MM.1S (cell line): ENCODE measurements around the gene PPP2R2C.

Source experiments
- DNase-seq: peaks from one replicate; pipeline ENCODE4 v3.0.0-alpha.2; 2015
- H2AFZ ChIP-seq: fragments of 300-600 bp; sonication (generic); 2 replicates; pipeline ENCODE4 v1.6.0; 2016; ENCODE audit warnings: antibody characterized with exemption, low read length
- H3F3A ChIP-seq: fragments of 300-600 bp; sonication (generic); 2 replicates; pipeline ENCODE4 v1.6.1; 2016; ENCODE audit warnings: mild to moderate bottlenecking, antibody characterized with exemption, low read length, moderate library complexity, mixed read lengths; ENCODE audit not compliant: insufficient read depth
- H3K27ac ChIP-seq: fragments of 300-600 bp; sonication (generic); 2 replicates; pipeline ENCODE4 v1.5.1; 2016; ENCODE audit warnings: mild to moderate bottlenecking, low read length
- H3K27me3 ChIP-seq: fragments of 300-600 bp; sonication (generic); replicated peaks from 2 replicates; pipeline ENCODE4 v1.6.0; 2016; ENCODE audit warnings: low read length; ENCODE audit not compliant: insufficient read depth
- H3K36me3 ChIP-seq: fragments of 300-600 bp; sonication (generic); replicated peaks from 2 replicates; pipeline ENCODE4 v1.6.1; 2016; ENCODE audit warnings: mild to moderate bottlenecking, low read length, mixed read lengths; ENCODE audit not compliant: insufficient read depth
- H3K4me1 ChIP-seq: fragments of 300-600 bp; sonication (generic); 2 replicates; pipeline ENCODE4 v1.6.1; 2016; ENCODE audit warnings: low read length, mixed read lengths
- H3K4me2 ChIP-seq: fragments of 300-600 bp; sonication (generic); 2 replicates; pipeline ENCODE4 v1.6.0; 2016; ENCODE audit warnings: low read depth, low read length
- H3K4me3 ChIP-seq: fragments of 300-600 bp; sonication (generic); 2 replicates; pipeline ENCODE4 v1.5.1; 2016; ENCODE audit warnings: low read length, mixed read lengths
- H3K79me2 ChIP-seq: fragments of 300-600 bp; sonication (generic); 2 replicates; pipeline ENCODE4 v1.6.1; 2016; ENCODE audit warnings: mixed run types, low read length, mixed read lengths
- H3K9ac ChIP-seq: fragments of 300-600 bp; sonication (generic); 2 replicates; pipeline ENCODE4 v1.6.1; 2016; ENCODE audit warnings: low read length, mixed read lengths
- H3K9me2 ChIP-seq: fragments of 300-600 bp; sonication (generic); replicated peaks from 2 replicates; pipeline ENCODE4 v1.6.1; 2016; ENCODE audit warnings: mild to moderate bottlenecking, low read length, mixed read lengths; ENCODE audit not compliant: insufficient read depth
- H3K9me3 ChIP-seq: fragments of 300-600 bp; sonication (generic); replicated peaks from 2 replicates; pipeline ENCODE4 v1.6.1; 2016; ENCODE audit warnings: mild to moderate bottlenecking, low read length, mixed read lengths; ENCODE audit not compliant: insufficient read depth
- H4K20me1 ChIP-seq: fragments of 300-600 bp; sonication (generic); 2 replicates; pipeline ENCODE4 v1.6.1; 2016; ENCODE audit warnings: mild to moderate bottlenecking, low read length, moderate library complexity, mixed read lengths; ENCODE audit not compliant: insufficient read depth
- CTCF ChIP-seq: fragments of 300-600 bp; sonication (generic); IDR thresholded peaks from 2 replicates; pipeline ENCODE4 v1.5.1; 2016; ENCODE audit warnings: antibody characterized with exemption, low read length, mixed read lengths
- EZH2 ChIP-seq: fragments of 300-600 bp; sonication (generic); optimal IDR thresholded peaks from 2 replicates; pipeline ENCODE3; 2017; ENCODE audit warnings: low read depth, mild to moderate bottlenecking, antibody characterized with exemption, low read length, mixed read lengths
- EZH2phosphoT487 ChIP-seq: fragments of 300-600 bp; sonication (generic); IDR thresholded peaks from 2 replicates; pipeline ENCODE4 v1.6.1; 2018; ENCODE audit warnings: antibody characterized with exemption, low read length

PPP2R2C gene

GRCh38 chr4:6364146-6364545 is 108.3 kb downstream of the PPP2R2C start:
- Histone ChIP-seq H3K27me3 (peaks cover 76% of the 10 kb centered on the region), H3K79me2 (no peaks in the 10 kb centered on the region), H3K27ac (no peak overlapping the region), H3K9me3 (no peaks in the 10 kb centered on the region), H3K9ac (no peak overlapping the region), H3K4me1 (no peaks in the 10 kb centered on the region), H3K4me2 (no peak overlapping the region), H3F3A (no peaks in the 10 kb centered on the region), H3K36me3 (no peaks in the 10 kb centered on the region), H2AFZ (no peak overlapping the region), H4K20me1 (no peaks in the 10 kb centered on the region), H3K9me2 (no peaks in the 10 kb centered on the region), H3K4me3 (no peak overlapping the region)
- no peak for DNase-seq
- TF ChIP-seq EZH2: no peak

GRCh38 chr4:6362896-6363295 is 109.5 kb downstream of the PPP2R2C start:
- Histone ChIP-seq H3K4me1 (no peaks in the 10 kb centered on the region), H3K27ac (no peak overlapping the region), H3K9me2 (no peaks in the 10 kb centered on the region), H3K27me3 (peaks cover 64% of the 10 kb centered on the region), H3K9ac (no peak overlapping the region), H3K4me2 (no peak overlapping the region), H3K4me3 (no peak overlapping the region), H3K36me3 (no peaks in the 10 kb centered on the region), H3F3A (no peaks in the 10 kb centered on the region), H3K9me3 (no peaks in the 10 kb centered on the region), H3K79me2 (no peaks in the 10 kb centered on the region), H2AFZ (no peak overlapping the region), H4K20me1 (no peaks in the 10 kb centered on the region)
- DNase-seq: peak; percentile 40
- TF ChIP-seq EZH2phosphoT487: no peak
- TF ChIP-seq EZH2: no peak
- no peak for TF ChIP-seq CTCF

- no peaks in the 10 kb centered on the region for H3K36me3 ChIP-seq
- no peaks in the 10 kb centered on the region for H3K4me1 ChIP-seq
- no peak for DNase-seq
- H2AFZ ChIP-seq: no peak overlapping the region
- TF ChIP-seq EZH2 (no peak), EZH2phosphoT487 (no peak), CTCF (no peak)
- peaks cover 63% of the 10 kb centered on the region for H3K27me3 ChIP-seq
- H3K4me3 ChIP-seq: no peak overlapping the region
- no peak overlapping the region for H3K27ac ChIP-seq
- no peaks in the 10 kb centered on the region for H4K20me1 ChIP-seq
- no peaks in the 10 kb centered on the region for H3K9me3 ChIP-seq
- no peaks in the 10 kb centered on the region for H3F3A ChIP-seq
- H3K9me2 ChIP-seq: no peaks in the 10 kb centered on the region
- H3K79me2 ChIP-seq: no peaks in the 10 kb centered on the region
- no peak overlapping the region for H3K9ac ChIP-seq
- no peak overlapping the region for H3K4me2 ChIP-seq
Observed at GRCh38 chr4:6362243-6362885, 110.0 kb downstream of the PPP2R2C start.

GRCh38 chr4:6361076-6361784 is 111.2 kb downstream of the PPP2R2C start:
- no peaks in the 10 kb centered on the region for H3K9me2 ChIP-seq
- no peak overlapping the region for H3K4me3 ChIP-seq
- no peak overlapping the region for H3K27ac ChIP-seq
- H4K20me1 ChIP-seq: no peaks in the 10 kb centered on the region
- peaks cover 61% of the 10 kb centered on the region for H3K27me3 ChIP-seq
- H2AFZ ChIP-seq: no peak overlapping the region
- no peaks in the 10 kb centered on the region for H3K4me1 ChIP-seq
- H3F3A ChIP-seq: no peaks in the 10 kb centered on the region
- no peak for DNase-seq
- H3K4me2 ChIP-seq: no peak overlapping the region
- no peaks in the 10 kb centered on the region for H3K9me3 ChIP-seq
- H3K36me3 ChIP-seq: no peaks in the 10 kb centered on the region
- TF ChIP-seq EZH2 (no peak), EZH2phosphoT487 (no peak)
- no peak overlapping the region for H3K9ac ChIP-seq
- no peaks in the 10 kb centered on the region for H3K79me2 ChIP-seq
